GM23248 (cell line): ENCODE measurements around the gene BCL7B. TPM values are rescaled to one million over a fixed set of nuclear protein-coding genes. Genes with fewer than 3 reads are reported as not detected.

ENCODE experiments used
- DNase-seq: peaks from one replicate; pipeline ENCODE4 v3.0.0-alpha.2; 2015
- H2AFZ ChIP-seq: fragments of 200-600 bp; sonication (generic); 2 replicates; pipeline ENCODE4 v1.6.1; 2016; ENCODE audit warnings: antibody characterized with exemption
- H3F3A ChIP-seq: fragments of 200-600 bp; sonication (generic); 2 replicates; pipeline ENCODE4 v1.6.1; 2016; ENCODE audit warnings: mild to moderate bottlenecking, antibody characterized with exemption, mixed run types; ENCODE audit not compliant: insufficient read depth
- H3K27ac ChIP-seq: fragments of 200-600 bp; sonication (generic); 2 replicates; pipeline ENCODE4 v1.5.1; 2016; ENCODE audit warnings: mild to moderate bottlenecking
- H3K27me3 ChIP-seq: fragments of 200-600 bp; sonication (generic); replicated peaks from 2 replicates; pipeline ENCODE4 v1.6.1; 2016; ENCODE audit warnings: mild to moderate bottlenecking; ENCODE audit not compliant: insufficient read depth
- H3K36me3 ChIP-seq: fragments of 200-600 bp; sonication (generic); 2 replicates; pipeline ENCODE4 v1.6.1; 2016; ENCODE audit warnings: low read depth, mild to moderate bottlenecking
- H3K4me1 ChIP-seq: fragments of 200-600 bp; sonication (generic); 2 replicates; pipeline ENCODE4 v1.6.1; 2016; ENCODE audit warnings: mild to moderate bottlenecking; ENCODE audit not compliant: insufficient read depth
- H3K4me2 ChIP-seq: fragments of 200-600 bp; sonication (generic); one replicate; pipeline ENCODE4 v1.6.1; 2016; ENCODE audit warnings: mild to moderate bottlenecking; ENCODE audit not compliant: unreplicated experiment
- H3K4me3 ChIP-seq: fragments of 200-600 bp; sonication (generic); 2 replicates; pipeline ENCODE4 v1.5.1; 2016; ENCODE audit warnings: mild to moderate bottlenecking
- H3K79me2 ChIP-seq: fragments of 200-600 bp; sonication (generic); 2 replicates; pipeline ENCODE4 v1.6.1; 2016; ENCODE audit warnings: mild to moderate bottlenecking; ENCODE audit not compliant: insufficient read depth
- H3K9ac ChIP-seq: fragments of 200-600 bp; sonication (generic); 2 replicates; pipeline ENCODE4 v1.6.1; 2016; ENCODE audit warnings: mild to moderate bottlenecking
- H3K9me2 ChIP-seq: fragments of 200-600 bp; sonication (generic); 2 replicates; pipeline ENCODE4 v1.6.1; 2016; ENCODE audit warnings: mixed run types, mild to moderate bottlenecking, moderate library complexity; ENCODE audit not compliant: insufficient read depth
- H3K9me3 ChIP-seq: fragments of 200-600 bp; sonication (generic); one replicate; pipeline ENCODE4 v1.6.1; 2017; ENCODE audit warnings: low read depth
- H4K20me1 ChIP-seq: fragments of 200-600 bp; sonication (generic); 2 replicates; pipeline ENCODE4 v1.6.0; 2016; ENCODE audit not compliant: insufficient read depth
- EZH2 ChIP-seq: fragments of 200-600 bp; sonication (generic); IDR thresholded peaks from 2 replicates; pipeline ENCODE4 v1.6.1; 2018; ENCODE audit warnings: antibody characterized with exemption, mild to moderate bottlenecking; ENCODE audit not compliant: insufficient read depth, poor library complexity, severe bottlenecking
- EZH2phosphoT487 ChIP-seq: fragments of 200-600 bp; sonication (generic); IDR thresholded peaks from 2 replicates; pipeline ENCODE4 v1.6.1; 2018; ENCODE audit warnings: antibody characterized with exemption, moderate library complexity, mild to moderate bottlenecking, low read depth; ENCODE audit not compliant: insufficient read depth
- WGBS, 2 experiments: methylation state at CpG; one replicate each; pipeline ENCODE4 v1.1.6; 2015 to 2017; ENCODE audit warnings: low lambda C conversion rate in 2 of 2, low coverage in 1 of 2; ENCODE audit errors: missing lambda C conversion rate in 2 of 2; 5-methylcytosine and 5-hydroxymethylcytosine counted together
- in situ Hi-C: fragments of 300-500 bp; cut with MboI; formaldehyde crosslinking; loops from 2 replicates; pipeline ENCODE4 v1.15.0; 2020
- polyA plus RNA-seq: library from polyadenylated mRNA; unstranded; fragments of >200 nt; fragmentation: Nextera tagmentation; extraction: Ambion mirVana; gene quantifications from 2 replicates; pipeline ENCODE4 v1.2.1, GENCODE V29; 2016
- total RNA-seq: library from RNA; depleted of rRNA; stranded (reverse); fragments of >200 nt; shearing (Covaris generic); gene quantifications from 2 replicates; pipeline ENCODE4 v1.2.3, GENCODE V29; 2014; rRNA removed

BCL7B gene
- total RNA-seq (23.3 and 24.8 TPM in 2 replicates), polyA plus RNA-seq (71.8 and 72.6 TPM in 2 replicates)

DNA sequence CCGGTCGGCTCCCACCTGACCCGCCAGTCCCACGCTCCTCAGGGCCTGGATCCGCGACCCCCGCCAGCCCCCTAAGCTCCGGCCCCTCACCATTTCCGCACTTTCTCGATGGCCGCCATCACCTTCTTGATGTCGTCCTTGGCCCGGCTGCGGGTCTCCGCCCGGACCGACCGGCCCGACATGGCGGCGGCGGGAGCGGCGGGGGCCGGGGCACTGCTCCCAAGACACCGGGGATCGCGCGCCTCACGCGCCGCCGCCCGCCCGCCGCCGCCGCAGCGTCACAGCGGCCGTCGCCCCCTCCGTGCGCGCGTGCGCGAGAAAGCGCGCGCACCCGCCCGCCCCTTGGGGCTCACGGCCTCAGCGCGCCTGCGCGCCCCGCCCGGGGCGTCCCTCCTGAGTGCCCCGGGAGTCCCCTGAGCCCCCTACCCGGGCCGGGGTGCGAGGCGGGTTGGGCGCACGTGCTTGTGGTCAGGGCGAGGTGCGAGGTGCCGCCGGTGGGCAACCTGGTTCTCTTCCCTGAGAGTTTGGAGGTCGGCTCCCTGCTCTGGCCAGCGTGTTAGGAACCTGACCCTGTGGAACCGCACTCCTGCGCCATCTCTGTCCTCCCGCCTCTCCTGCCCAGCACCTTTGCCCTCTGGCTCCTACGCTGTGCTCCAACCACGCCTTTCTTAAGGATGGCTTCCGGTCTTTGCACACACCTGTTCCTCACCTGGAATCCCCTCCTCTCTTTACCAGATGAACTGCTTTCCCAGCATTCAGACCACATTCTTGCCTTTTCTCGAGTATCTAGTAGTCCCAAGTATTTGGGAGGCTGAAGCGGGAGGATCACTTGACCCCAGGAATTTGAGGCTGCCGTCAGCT, at the start of gene BCL7B:
BCL7B (minus strand) TSS at position 294 of the 861 bp plus-strand sequence; CDS start at position 182, 112 bp downstream.
- no peak for TF ChIP-seq EZH2phosphoT487
- no peak for TF ChIP-seq EZH2
- Histone ChIP-seq H3K9me2 (no peaks in the 10 kb centered on the region), H3K27me3 (no peaks in the 10 kb centered on the region), H3F3A (peaks cover 45% of the 10 kb centered on the region), H3K4me1 (peaks cover 21% of the 10 kb centered on the region), H3K4me2 (peak within 1 kb of the TSS; percentile 98), H4K20me1 (no peaks in the 10 kb centered on the region), H3K4me3 (peak within 1 kb of the TSS; percentile 93), H3K36me3 (no peaks in the 10 kb centered on the region), H2AFZ (peak within 1 kb of the TSS; percentile 88), H3K27ac (peak within 1 kb of the TSS; percentile 97), H3K9me3 (no peaks in the 10 kb centered on the region), H3K9ac (peak within 1 kb of the TSS; percentile 98), H3K79me2 (peaks cover 42% of the 10 kb centered on the region)
- 6 to 10% methylated on average over 34 to 54 of the region's 83 CpGs for WGBS, 2 experiments
- in situ Hi-C loops, result no loop called here
- DNase-seq, result peak; percentile 86

DNA sequence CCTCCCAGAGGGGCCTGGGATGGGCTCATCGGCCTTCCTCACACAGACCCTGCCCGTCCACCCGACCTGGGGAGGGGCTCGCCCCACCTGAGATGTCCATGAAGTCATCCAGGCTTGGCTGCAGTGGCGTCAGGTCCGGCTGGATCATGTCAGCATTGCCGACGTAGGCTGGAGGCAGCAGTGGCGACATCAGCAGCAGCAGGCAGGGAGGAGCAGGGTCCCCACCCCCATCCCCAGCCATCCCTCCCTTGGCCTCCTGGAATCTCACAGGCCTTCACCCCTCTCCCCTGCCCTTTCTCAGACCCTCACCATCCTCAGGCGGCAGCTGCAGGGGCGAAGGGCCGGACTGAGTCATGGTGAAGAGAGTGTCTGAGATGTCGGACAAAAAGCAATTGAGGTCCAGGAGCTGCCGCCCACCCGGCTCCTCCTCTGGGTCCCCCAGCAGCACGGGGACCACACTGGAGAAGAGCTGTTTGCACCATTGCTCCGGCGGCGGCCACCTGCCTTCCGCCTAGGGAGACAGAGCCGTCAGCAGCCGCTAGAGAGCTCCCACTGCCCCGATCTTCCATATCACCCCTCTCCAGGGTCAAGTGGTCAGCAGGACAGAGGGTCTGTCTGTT, 48.2 kb upstream of the BCL7B start:
- H3K9me3 ChIP-seq, result no peaks in the 10 kb centered on the region
- no peak overlapping the region for H2AFZ ChIP-seq
- no peak overlapping the region for H3K4me2 ChIP-seq
- 69 to 80% methylated on average over 21 to 23 of the region's 23 CpGs for whole genome bisulfite sequencing, 2 experiments
- DNase-seq, result no peak
- no peaks in the 10 kb centered on the region for H3K4me1 ChIP-seq
- no peaks in the 10 kb centered on the region for H3F3A ChIP-seq
- no peak overlapping the region for H3K9ac ChIP-seq
- no peaks in the 10 kb centered on the region for H4K20me1 ChIP-seq
- no peaks in the 10 kb centered on the region for H3K36me3 ChIP-seq
- H3K9me2 ChIP-seq, result no peaks in the 10 kb centered on the region
- no peak for TF ChIP-seq EZH2
- no peak for TF ChIP-seq EZH2phosphoT487
- H3K4me3 ChIP-seq, result no peak overlapping the region
- H3K79me2 ChIP-seq, result no peaks in the 10 kb centered on the region
- no peak overlapping the region for H3K27ac ChIP-seq
- in situ Hi-C loops, result loop anchor here (10.0 to 25.0 kb wide), 2 partner anchors 119 to 257 kb away; partner anchors contain the start of gene TMEM270
- no peaks in the 10 kb centered on the region for H3K27me3 ChIP-seq

DNA sequence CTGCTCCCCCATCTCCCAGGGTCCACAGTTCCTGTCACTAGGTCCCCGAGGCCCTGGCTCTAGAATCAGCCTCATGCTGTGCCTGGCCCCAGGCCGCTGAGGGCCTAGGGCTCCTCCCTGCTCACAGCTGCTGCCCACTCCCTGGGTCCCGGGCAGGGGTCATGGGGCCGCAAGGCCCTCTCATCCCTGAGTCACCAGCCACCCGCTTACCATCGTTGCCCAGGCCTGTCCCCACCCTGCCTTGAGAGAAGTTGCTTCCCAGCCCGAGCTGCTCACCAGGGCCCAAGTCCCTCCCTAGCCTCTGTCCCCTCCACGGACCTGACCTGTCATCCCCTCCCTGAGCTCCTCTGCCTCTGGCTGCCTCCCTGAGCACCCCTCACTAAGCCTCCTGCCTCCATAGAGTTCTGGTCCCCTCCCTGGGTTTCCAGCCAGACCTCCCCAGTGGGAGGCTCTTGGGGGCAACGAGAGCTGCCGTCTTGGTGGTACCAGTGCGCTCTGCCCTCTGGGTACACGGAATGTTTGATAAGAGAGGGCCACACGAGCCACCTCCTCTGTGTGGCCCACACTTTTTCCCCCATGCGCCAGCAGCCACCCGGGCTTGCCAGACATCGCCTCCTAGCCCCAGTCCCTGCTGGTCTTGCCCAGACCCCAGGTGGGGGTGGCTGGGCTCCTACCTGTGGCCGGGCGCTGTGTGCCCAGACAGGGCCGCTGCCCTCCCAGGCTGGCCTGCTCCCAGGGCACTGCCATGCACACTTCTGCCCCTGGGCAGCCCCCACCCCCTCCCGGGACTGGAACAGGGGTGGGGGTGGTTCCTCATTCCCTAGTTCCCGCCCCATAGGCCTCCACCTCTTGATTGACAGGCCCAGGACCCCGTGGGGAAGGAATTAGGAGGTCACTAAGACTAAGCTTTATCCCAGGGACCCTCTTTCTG, 45.5 kb upstream of the BCL7B start:
- H3K4me1 ChIP-seq, result no peaks in the 10 kb centered on the region
- no peaks in the 10 kb centered on the region for H3K9me2 ChIP-seq
- in situ Hi-C loops, result loop anchor here (10.0 to 25.0 kb wide), 2 partner anchors 122 to 259 kb away; partner anchors contain the start of gene TMEM270
- no peak overlapping the region for H3K27ac ChIP-seq
- H3K79me2 ChIP-seq, result no peaks in the 10 kb centered on the region
- H3K9ac ChIP-seq, result no peak overlapping the region
- H4K20me1 ChIP-seq, result no peaks in the 10 kb centered on the region
- WGBS, 2 experiments, result 64 to 70% methylated on average over 17 to 20 of the region's 22 CpGs
- no peak for DNase-seq
- H3K4me3 ChIP-seq, result no peak overlapping the region
- H3K36me3 ChIP-seq, result no peaks in the 10 kb centered on the region
- no peaks in the 10 kb centered on the region for H3K9me3 ChIP-seq
- no peaks in the 10 kb centered on the region for H3F3A ChIP-seq
- no peak for TF ChIP-seq EZH2
- H3K4me2 ChIP-seq, result no peak overlapping the region
- no peak overlapping the region for H2AFZ ChIP-seq
- no peaks in the 10 kb centered on the region for H3K27me3 ChIP-seq

DNA sequence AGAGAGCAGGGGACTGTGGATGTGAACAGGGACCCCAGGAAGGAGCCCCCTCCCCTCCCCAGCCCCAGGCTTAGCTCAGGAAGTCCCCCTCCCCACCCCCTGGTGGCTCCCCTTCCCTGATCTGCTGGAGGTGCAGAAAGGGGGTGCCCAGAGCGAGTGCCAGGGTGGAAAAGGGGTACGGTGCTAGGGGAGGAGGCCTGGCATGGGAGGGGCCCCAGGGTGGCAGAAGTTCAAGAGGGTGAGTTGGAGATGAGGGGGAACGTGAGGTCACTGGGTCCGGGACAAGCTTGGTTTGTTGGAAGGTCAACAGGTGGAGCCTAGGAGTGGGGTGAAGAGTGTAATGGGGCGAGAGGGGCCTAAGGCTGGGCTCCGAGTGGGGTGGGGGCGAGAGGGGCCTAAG, 42.4 kb upstream of the BCL7B start:
- H3K79me2 ChIP-seq, result no peaks in the 10 kb centered on the region
- in situ Hi-C loops, result loop anchor here (10.0 to 25.0 kb wide), 2 partner anchors 125 to 262 kb away; partner anchors contain the start of gene TMEM270
- H3K4me1 ChIP-seq, result no peaks in the 10 kb centered on the region
- no peak overlapping the region for H2AFZ ChIP-seq
- no peaks in the 10 kb centered on the region for H3K36me3 ChIP-seq
- no peaks in the 10 kb centered on the region for H3K9me2 ChIP-seq
- 9 to 40% methylated on average over 4 to 7 of the region's 7 CpGs for WGBS, 2 experiments
- H3K27ac ChIP-seq, result no peak overlapping the region
- no peaks in the 10 kb centered on the region for H3F3A ChIP-seq
- no peak for DNase-seq
- TF ChIP-seq EZH2 (no peak), EZH2phosphoT487 (no peak)
- no peaks in the 10 kb centered on the region for H3K9me3 ChIP-seq
- no peak overlapping the region for H3K9ac ChIP-seq
- H3K27me3 ChIP-seq, result no peaks in the 10 kb centered on the region
- no peak overlapping the region for H3K4me3 ChIP-seq
- no peak overlapping the region for H3K4me2 ChIP-seq
- H4K20me1 ChIP-seq, result no peaks in the 10 kb centered on the region
